Epithelial cell of proximal tubule (primary cell): Measurements from ENCODE around the gene FXYD2. TPM values are rescaled to one million over a fixed set of nuclear protein-coding genes. Genes with fewer than 3 reads are reported as not detected.

ENCODE experiments used
- DNase-seq: peaks from one replicate; pipeline ENCODE4 v3.0.0-alpha.2; 2011; ENCODE audit warnings: low read depth
- H3K4me3 ChIP-seq: 2 replicates; pipeline ENCODE4 v1.5.1; 2011; ENCODE audit warnings: low read depth, mild to moderate bottlenecking, low read length
- total RNA-seq: library from RNA; depleted of rRNA; stranded (reverse); fragments of >200 nt; gene quantifications from 2 replicates; pipeline ENCODE4 v1.2.3, GENCODE V29; 2015
- TF ChIP-seq, protein P1 (sequence below): conservative IDR thresholded peaks from 2 replicates; pipeline ENCODE4 v1.5.1; 2012; ENCODE audit warnings: low read depth, mild to moderate bottlenecking, low read length

The FXYD2 gene
- total RNA-seq, 1 donor from 2014 or later = 286 TPM

DNA sequence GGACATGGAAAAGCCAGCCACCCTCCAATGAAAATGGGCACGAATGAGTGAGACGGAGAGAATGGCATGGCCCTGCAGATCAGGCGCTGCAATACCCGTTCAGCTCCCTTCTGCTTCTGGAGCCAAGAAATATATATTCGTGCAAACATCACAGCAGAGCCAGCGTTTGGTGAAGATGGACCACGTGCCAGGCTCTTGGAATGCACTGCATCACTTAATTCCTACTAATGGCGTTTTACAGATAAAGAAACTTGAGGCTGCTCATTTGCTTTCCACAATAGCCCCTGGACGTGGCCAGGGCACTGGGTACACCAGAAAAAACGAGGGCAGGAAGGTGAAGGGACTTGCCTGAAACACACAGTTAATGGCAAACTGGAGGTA, 1.6 kb upstream of the FXYD2 start:
- H3K4me3 ChIP-seq = peak overlapping the region; percentile 92
- TF ChIP-seq, protein P1, sequence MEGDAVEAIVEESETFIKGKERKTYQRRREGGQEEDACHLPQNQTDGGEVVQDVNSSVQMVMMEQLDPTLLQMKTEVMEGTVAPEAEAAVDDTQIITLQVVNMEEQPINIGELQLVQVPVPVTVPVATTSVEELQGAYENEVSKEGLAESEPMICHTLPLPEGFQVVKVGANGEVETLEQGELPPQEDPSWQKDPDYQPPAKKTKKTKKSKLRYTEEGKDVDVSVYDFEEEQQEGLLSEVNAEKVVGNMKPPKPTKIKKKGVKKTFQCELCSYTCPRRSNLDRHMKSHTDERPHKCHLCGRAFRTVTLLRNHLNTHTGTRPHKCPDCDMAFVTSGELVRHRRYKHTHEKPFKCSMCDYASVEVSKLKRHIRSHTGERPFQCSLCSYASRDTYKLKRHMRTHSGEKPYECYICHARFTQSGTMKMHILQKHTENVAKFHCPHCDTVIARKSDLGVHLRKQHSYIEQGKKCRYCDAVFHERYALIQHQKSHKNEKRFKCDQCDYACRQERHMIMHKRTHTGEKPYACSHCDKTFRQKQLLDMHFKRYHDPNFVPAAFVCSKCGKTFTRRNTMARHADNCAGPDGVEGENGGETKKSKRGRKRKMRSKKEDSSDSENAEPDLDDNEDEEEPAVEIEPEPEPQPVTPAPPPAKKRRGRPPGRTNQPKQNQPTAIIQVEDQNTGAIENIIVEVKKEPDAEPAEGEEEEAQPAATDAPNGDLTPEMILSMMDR = no peak
- no peak for DNase-seq

DNA sequence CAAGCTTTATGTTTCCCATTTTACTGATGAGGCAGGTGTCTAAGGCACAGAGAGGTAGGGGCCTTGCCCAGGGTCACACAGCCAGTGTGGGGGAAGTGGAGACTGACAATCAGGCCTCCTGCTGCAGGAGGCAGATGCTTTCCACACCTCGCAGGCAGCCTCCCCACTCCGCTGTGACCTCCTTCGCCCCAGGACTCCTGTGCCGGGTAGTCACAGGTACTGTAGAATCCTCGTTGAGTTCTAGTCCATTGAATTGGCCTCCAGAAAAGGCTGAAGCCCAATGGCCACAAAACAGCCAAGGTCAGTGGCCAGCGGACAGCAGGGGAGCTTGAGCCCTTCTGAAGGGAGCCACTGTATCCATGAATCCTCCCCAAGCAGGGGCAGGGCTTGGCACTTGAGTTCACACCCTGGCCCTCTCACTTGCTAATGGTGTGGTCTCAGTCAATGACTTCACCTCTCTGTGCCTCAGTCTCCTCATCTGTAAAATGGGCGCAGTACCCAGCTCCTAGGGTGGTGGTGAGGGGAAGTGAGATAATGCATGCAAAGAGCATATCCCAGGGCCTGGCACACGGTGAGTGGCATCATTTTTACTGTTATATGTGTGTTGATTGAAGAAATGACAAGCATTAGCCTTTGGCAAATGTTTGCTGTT, 1.1 kb upstream of the FXYD2 start:
- peak overlapping the region; percentile 92 for H3K4me3 ChIP-seq
- DNase-seq = no peak
- TF ChIP-seq, protein P1 = no peak

DNA sequence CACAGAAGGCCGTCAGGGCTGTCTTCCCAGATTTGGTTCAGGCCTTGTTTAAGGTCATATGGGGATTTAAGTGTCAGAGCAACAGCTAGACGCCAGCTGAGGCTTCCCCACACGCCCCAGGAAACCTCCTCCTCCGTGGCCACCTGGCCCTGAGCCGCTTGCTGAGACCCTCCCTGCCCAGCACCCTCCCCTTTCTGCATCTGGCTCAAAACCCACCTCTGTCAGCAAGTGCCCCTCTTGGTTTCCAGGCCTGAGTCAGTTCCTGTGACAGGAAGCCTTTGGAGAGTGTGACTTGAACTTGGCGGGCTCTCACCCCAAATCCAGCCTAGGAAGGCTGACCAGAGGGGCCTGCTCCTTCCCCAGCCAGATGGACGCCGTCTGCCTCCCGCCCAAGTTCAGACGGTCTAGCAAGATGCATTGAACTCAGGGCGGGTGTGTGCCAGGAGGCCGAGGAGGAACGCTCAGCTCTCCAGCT, 561 bp downstream of the FXYD2 start:
- TF ChIP-seq, protein P1 = no peak
- peak overlapping the region; percentile 92 for H3K4me3 ChIP-seq
- DNase-seq = no peak

DNA sequence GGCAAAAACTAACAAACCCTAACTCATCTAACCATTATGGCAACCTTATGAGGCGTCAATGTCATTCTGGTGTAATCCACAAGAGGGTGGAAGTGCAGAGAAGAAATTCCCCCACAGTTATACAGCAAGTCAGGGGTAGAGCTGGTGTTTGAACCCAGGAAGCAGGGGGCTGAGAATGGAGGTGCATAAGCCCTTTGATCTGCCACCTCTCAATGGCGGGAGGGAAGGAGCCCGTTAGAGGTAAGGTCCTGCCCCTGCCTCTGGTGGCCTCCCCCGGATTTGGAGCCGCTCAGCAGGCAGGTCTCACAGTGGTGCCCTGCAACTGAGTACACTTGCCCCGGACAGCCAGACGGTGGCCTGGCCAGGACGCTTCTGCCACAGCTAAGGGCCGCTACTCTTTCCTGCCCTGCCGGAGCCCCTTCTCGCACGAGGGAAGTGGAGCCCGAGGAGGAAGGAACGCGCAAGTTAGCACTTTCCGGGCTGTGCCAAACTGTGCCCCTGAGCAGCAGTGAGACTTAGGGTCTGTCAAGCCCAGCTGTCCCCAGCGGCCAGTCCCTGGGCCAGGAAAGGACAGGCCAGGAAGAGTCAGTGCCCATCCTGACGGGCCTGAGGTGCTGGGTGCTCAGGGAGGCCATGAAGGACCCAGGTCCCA, 1.1 kb downstream of the FXYD2 start:
- H3K4me3 ChIP-seq = peak overlapping the region; percentile 92
- no peak for DNase-seq
- TF ChIP-seq, protein P1 = peak; percentile 47

DNA sequence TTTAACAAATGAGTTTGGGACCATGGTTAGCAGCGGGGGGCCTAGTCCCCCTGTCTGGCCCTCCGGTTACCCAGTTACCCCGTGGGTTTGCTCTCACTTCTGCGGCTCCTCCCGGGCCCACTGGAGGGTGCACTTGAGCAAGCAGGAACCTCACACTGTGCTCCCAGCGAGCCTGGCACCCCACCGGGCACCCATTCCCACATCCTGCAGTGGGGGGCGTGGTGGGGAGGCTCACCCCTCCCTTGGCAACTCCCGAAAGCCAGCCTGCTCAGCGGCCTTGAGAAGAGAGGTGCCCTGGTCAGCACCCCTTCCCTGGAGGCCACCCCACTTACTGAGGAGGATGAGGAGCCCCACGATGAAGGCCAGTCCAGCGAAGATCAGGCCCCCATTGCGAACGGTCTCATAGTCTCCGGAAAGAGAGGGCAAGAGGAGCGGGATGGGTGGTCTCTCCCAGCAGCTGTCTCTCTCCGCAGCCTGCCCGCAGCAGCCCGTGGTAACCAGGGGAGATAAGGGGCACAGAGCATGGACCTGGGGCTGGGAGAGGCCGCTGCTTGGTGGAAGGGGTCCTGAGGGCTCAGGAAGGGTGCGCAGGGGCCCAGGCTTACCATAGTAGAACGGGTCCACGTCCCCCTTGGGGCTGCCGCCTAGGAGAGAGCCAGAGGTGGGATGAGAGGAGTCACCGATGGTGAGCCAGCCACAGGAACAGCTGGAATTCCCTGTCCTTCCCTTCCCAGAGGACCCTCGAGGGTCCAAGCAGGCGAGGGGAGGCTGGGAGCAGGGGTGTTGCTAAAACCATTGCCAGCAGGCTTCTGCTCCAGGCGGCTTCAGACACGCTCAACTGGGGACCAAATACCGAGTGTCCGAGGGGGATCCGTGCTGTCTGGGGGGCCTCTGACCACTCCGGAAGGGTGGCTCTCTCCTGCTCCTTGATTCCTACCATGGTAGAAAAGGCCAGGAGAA, 2.2 kb downstream of the FXYD2 start:
- DNase-seq = no peak
- peak overlapping the region; percentile 92 for H3K4me3 ChIP-seq

DNA sequence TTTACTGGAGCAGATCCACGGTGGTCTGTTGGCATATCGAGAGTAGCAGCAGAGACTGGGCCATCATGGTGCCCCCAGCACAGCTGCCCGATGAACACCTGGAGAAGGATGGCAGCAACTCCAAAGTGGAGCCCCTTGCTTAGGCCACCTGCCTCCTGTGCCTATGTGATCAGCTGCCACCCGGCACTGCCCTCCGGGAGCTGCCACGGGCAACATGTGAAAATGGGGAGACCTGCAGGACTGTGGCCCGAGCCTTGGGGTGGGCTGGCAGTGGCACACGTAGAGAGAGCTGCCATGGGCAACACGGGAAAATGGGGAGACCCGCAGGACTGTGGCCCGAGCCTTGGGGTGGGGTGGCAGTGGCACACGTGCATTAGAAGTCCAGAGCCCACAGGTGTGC, 3.1 kb downstream of the FXYD2 start:
- TF ChIP-seq, protein P1 = no peak
- H3K4me3 ChIP-seq = peak overlapping the region; percentile 92
- DNase-seq = no peak

More for the DNA sequence above, 2.2 kb downstream of the FXYD2 start:
- TF ChIP-seq, protein P1 = peak; percentile 75
